ENCODE measurements around the gene TJP1. TPM values are rescaled to one million over a fixed set of nuclear protein-coding genes. Genes with fewer than 3 reads are reported as not detected.

TJP1 gene
- total RNA-seq, 4 donors from 2014 or later: 33.2 to 47.2 (median 42.9) TPM

- no peak for TF ChIP-seq POLR2A (IDR thresholded peaks at IDR 0.05)
- no peak for TF ChIP-seq CTCF (IDR thresholded peaks at IDR 0.05 in 4 of 5, conservative IDR thresholded peaks at IDR 0.05 in 1 of 5)
- Histone ChIP-seq H3K4me1 (no peaks in the 10 kb centered on the region), H3K9me3 (no peaks in the 10 kb centered on the region), H3K36me3 (peaks cover 0 to 84% of the 10 kb centered on the region in 2 donors), H3K4me3 (no peak overlapping the region), H3K27me3 (no peaks in the 10 kb centered on the region), H3K27ac (no peak overlapping the region)
- ATAC-seq (no peak), DNase-seq (no peak)
- intact Hi-C loops (cut with DNase I; ENCODE audit: low total_unique reads) (no loop called here), in situ Hi-C loops (cut with MboI; ENCODE audit: low sequenced_read_pairs in 4 of 4) (no loop called here)
Measured at GRCh38 chr15:29726553-29726952, 95.7 kb downstream of the TJP1 start.

GRCh38 chr15:29724026-29724425, 98.2 kb downstream of the TJP1 start:
- no peak overlapping the region for H3K4me3 ChIP-seq
- H3K36me3 ChIP-seq: peaks cover 2 to 93% of the 10 kb centered on the region in 2 donors
- H3K4me1 ChIP-seq: no peaks in the 10 kb centered on the region
- no peak for DNase-seq
- H3K27me3 ChIP-seq: no peaks in the 10 kb centered on the region
- TF ChIP-seq POLR2A (IDR thresholded peaks at IDR 0.05): no peak
- no peak for TF ChIP-seq CTCF (IDR thresholded peaks at IDR 0.05 in 4 of 5, conservative IDR thresholded peaks at IDR 0.05 in 1 of 5)
- in situ Hi-C loops (cut with MboI; ENCODE audit: low sequenced_read_pairs in 4 of 4): no loop called here
- ATAC-seq: no peak
- H3K27ac ChIP-seq: no peak overlapping the region
- intact Hi-C loops (cut with DNase I; ENCODE audit: low total_unique reads): no loop called here
- no peaks in the 10 kb centered on the region for H3K9me3 ChIP-seq

- H3K27ac ChIP-seq: no peak overlapping the region
- H3K9me3 ChIP-seq: no peaks in the 10 kb centered on the region
- H3K4me1 ChIP-seq: no peaks in the 10 kb centered on the region
- in situ Hi-C loops (cut with MboI; ENCODE audit: low sequenced_read_pairs in 4 of 4): no loop called here
- no peak overlapping the region for H3K4me3 ChIP-seq
- DNase-seq: no peak
- ATAC-seq: no peak
- no peak for TF ChIP-seq CTCF (IDR thresholded peaks at IDR 0.05 in 4 of 5, conservative IDR thresholded peaks at IDR 0.05 in 1 of 5)
- no peak for TF ChIP-seq POLR2A (IDR thresholded peaks at IDR 0.05)
- H3K36me3 ChIP-seq: peaks cover 0 to 90% of the 10 kb centered on the region in 2 donors
- no peaks in the 10 kb centered on the region for H3K27me3 ChIP-seq
- intact Hi-C loops (cut with DNase I; ENCODE audit: low total_unique reads): no loop called here
Measured at GRCh38 chr15:29713784-29714183, 108.5 kb downstream of the TJP1 start.

- H3K36me3 ChIP-seq: peaks cover 0 to 90% of the 10 kb centered on the region in 2 donors
- intact Hi-C loops (cut with DNase I; ENCODE audit: low total_unique reads): no loop called here
Measured at GRCh38 chr15:29712149-29712885, 110.0 kb downstream of the TJP1 start.

More at GRCh38 chr15:29712149-29712885, 110.0 kb downstream of the TJP1 start:
- in situ Hi-C loops (cut with MboI; ENCODE audit: low sequenced_read_pairs in 4 of 4): no loop called here
- no peak for TF ChIP-seq CTCF (IDR thresholded peaks at IDR 0.05 in 4 of 5, conservative IDR thresholded peaks at IDR 0.05 in 1 of 5)
- TF ChIP-seq POLR2A (IDR thresholded peaks at IDR 0.05): no peak
- no peak overlapping the region for H3K4me3 ChIP-seq
- no peaks in the 10 kb centered on the region for H3K9me3 ChIP-seq
- DNase-seq (no peak), ATAC-seq (no peak)
- no peaks in the 10 kb centered on the region for H3K27me3 ChIP-seq
- H3K27ac ChIP-seq: no peak overlapping the region
- H3K4me1 ChIP-seq: no peaks in the 10 kb centered on the region
